HG02642 (cell line): ENCODE measurements around the gene CRMP1.

ENCODE experiments used
- ATAC-seq: cut with Tn5 transposase; IDR thresholded peaks from one replicate; pipeline ENCODE4 v1.9.1; 2021; ENCODE audit warnings: mild to moderate bottlenecking; ENCODE audit not compliant: unreplicated experiment, poor library complexity

Gene CRMP1

DNA sequence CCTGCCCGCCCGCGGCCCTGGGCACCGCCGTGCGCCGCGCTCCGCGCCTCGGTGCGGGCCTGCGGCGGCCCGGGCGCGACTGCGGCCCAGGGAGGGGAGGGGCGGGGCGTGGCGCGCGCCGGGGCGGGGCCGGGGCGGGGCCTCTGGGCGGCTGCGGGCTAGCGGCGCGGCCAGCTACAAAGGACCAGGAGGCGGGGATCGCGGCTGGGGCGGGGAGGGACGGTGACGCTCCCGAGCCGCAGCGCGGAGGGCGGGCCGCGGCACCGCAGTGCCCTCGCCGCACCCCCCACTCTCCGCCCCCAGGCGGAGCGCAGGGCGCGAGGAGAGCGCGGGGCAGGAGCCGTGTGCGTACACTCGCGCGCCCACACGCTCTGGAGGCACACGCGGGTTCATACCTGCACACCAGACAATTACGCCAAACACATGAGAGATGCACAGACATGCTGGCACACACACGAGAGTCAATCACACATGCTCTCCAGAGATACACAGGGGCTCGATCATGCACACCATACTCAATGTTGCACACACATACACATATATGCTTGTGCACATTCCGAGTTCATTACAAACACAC lies at the start of gene CRMP1:
TSS of gene CRMP1 (minus strand) at position 83 of the 577 bp plus-strand sequence. CDS start 117 bp downstream, outside the sequence.
- no peak for ATAC-seq

- no peak for ATAC-seq
These were observed 48.7 kb upstream of the CRMP1 start for GRCh38 chr4:5941601-5942000.

- no peak for ATAC-seq
These were observed 47.8 kb upstream of the CRMP1 start for GRCh38 chr4:5940470-5941203.

DNA sequence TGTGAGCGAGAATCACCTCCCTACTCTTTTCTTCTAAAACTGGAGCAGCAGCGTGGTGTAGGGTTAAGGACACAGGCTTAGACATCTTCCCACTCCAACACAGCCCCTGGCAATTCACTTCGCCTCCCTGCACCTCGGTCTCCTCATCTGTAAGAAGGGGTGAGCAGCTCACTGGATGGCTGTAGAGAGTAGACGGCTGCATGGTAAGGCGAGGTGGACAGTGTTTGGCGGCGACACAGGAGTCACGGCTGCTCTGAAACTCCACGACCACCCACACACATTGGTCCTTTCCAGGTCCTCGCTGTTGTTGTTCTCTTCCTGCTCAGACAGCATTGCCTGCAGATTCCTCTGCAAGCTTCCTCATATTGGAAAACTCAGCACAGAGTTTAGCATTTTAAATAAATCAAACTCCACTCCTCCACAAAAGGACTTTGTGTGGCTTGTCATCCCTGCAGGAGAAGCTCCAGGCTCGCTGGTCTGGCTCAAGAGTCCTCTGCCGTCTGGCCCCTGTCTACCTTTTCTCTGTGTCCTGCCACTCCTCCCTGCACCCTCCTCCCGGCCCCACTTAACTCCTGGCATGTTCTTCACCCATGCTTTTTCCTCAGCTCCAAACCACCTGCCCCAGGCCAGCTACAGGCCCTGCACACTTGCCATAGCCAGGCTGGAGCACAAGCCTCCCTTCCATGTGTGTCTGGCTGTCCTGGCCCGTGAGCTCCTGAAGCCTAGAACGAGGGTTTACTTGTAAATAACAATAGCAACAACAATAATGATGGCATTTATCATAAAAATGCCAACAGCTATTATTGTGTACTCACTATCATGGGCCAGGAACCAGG lies 41.3 kb upstream of the CRMP1 start:
- ATAC-seq = no peak

DNA sequence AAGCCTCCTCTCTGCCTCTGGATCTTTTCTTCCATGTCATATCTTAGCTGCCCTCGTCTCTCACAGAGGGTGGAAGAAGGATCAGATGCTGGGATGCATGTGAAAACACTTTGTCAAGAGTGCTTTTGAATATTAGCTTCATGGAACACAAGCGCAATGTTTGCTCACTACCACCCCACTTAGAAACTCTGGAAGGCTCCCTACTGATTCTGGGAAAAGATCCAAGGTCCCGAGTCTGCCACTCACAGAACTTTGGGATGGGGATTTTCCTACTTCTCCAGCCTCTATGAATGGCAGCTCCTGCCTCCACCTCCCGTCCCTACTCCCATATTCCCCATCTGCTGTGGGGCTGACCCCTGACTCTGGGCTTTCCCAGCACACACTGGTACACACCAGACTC lies 40.2 kb upstream of the CRMP1 start:
- ATAC-seq = no peak

- ATAC-seq = no peak
These were observed 39.2 kb upstream of the CRMP1 start for GRCh38 chr4:5932035-5932568.

DNA sequence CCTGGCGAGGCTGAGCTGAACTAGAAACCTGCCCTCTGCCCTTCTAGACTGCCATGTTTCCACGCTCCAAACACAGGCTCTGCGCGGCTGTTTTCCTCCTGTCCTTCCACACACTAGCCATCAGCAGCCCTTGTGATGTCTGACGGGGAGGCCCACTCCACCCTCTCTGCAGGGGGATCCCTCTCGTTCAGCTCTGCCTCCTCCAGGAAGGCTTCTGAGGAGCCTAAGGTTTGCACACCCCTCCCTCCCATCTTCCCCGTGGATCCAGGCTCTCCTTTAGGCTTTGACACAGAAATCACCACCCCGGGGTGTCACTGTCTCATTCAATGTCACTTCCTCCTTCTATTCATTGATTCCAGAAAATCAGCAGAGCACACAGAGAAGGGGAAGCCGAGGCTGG lies 38.6 kb upstream of the CRMP1 start:
- ATAC-seq = no peak

DNA sequence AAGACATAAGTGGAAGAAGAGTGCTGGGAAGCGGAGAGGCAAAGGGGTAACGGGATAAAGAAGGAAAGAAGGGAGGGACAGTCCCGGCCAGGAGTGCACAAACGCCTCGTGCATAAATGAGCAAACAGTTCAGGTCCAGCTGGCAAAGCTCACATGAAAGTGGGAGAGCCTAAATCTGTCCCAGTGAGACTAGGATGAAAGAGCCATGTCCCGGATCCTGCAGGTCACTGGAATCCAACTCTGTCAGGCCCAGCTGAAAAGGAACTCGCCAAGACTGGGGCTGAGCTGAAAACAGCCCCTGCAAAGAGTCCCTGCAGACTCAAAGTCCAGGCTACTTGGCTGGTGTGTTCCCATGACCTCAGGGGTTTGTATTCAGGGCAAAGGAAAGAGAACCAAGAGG lies 38.0 kb upstream of the CRMP1 start:
- ATAC-seq = no peak

DNA sequence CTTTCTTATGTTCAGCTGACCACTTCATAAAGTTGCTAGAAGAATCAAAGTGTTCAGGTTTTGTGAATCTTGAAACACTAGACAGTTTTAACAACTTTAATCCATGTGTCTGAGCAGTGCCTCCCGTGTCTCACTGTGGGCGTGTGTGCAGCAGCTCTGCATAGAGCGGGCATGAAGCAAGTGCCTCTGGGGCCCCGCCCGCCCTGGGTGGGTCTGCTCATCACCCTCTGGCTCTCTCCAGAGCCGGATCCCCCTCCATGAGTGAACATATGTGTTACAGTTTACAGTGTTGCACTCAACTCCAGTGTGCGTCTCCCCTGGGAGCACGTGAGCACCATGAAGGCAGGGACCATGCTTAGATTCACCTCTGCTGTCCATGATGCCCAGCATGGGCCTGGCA lies 37.6 kb upstream of the CRMP1 start:
- ATAC-seq = no peak

DNA sequence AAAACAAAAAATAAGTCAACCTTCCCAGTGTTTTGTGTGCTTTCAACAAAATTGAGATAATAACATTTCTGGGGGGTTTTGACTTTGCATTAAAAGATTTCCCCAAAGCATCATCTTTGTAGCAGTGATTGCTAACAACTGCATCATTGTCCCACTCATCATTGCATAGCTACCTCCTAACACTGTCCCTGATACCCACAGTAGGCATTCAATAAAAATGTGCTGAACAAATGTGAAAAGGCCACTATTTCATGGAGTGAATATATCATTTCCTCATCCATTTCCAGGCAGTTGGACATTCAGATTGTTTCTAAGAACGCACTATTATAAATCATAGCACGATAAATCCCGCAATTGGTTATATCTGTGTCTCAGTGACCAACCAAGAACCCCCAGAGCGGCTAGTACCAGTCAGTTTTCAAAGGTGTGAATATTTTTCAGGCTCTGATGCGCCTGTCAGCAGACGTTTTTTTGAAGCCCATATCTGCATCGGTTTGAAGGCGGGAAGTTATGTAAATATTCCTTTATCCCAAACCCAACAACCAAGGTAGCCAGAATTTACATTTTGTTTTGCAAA lies 36.0 kb upstream of the CRMP1 start:
- no peak for ATAC-seq

DNA sequence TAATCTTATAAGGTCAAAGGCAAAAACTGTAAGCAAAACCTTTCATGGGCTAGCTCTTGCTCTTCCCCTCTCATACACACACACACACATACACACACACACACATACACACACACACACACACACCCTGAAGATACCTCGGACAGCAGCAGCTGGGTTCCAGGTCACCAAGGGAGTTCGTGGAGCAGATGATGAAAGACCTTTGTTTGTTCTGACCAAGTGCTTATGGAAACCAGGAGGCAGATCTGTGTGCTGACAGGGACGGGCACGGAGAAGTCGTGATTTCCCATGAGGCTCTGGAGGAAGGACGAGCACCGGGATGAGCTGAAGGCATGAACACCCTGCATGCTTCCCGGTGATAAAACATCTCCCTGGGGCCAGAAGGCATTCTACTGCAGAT lies 35.4 kb upstream of the CRMP1 start:
- ATAC-seq = no peak

DNA sequence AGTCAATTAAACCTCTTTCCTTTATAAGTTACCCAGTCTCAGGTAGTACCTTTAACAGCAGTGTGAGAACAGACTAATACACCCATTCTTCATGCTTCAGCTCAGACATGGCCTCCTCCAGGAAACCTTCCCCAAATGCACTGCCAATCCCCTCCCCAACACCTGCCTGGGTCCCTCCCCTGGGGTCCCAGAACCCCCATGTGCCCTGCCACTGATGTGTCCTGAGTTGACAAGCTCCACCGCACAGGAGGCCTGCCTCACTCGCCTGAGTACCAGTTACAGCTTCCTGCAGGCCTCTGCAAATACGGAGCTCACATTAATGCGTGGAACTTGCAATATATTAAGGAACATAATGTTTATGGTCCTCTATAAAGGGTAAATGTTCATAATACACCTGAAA lies 34.9 kb upstream of the CRMP1 start:
- ATAC-seq = no peak

- no peak for ATAC-seq
These were observed 34.2 kb upstream of the CRMP1 start for GRCh38 chr4:5927116-5927515.

- no peak for ATAC-seq
These were observed 33.7 kb upstream of the CRMP1 start for GRCh38 chr4:5926598-5926997.

- ATAC-seq = no peak
These were observed 32.7 kb upstream of the CRMP1 start for GRCh38 chr4:5925419-5926200.

- ATAC-seq = no peak
These were observed 31.7 kb upstream of the CRMP1 start for GRCh38 chr4:5924461-5925125.

GRCh38 chr4:5923376-5923775 lies 30.5 kb upstream of the CRMP1 start:
- ATAC-seq = no peak

DNA sequence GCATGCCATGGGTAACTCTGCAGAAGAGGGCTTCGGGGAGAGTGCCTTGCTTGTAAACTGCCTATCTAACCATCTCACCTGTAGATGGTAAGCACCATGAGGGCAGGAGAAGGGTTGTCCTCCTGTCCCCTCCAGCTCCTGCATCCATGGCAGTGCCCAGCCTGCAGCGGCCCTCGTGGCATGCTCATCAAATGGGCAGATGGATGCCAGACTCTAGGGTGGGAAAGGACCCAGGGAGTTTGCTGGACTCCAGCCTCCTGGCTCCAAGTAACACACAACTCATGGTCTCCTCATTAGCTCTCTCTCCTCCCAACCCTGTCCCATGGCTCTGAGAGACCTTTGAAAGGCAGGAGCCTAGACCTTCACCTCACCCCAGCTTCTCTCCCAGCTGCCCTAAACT lies 29.7 kb upstream of the CRMP1 start:
- no peak for ATAC-seq

GRCh38 chr4:5921981-5922380 lies 29.1 kb upstream of the CRMP1 start:
- ATAC-seq = no peak
